Bronchial epithelial cell (primary cell): ENCODE results near the gene ST6GALNAC1. TPM values are rescaled to one million over a fixed set of nuclear protein-coding genes. Genes with fewer than 3 reads are reported as not detected.
"Not testable (repeated sequence)": the region's sequence is repeated elsewhere in the genome, so short reads cannot be mapped to it uniquely, and the experiment has no call there.

Source experiments
- DNase-seq: peaks from one replicate; pipeline ENCODE4 v3.0.0-alpha.2; 2010; ENCODE audit warnings: low read depth
- FAIRE-seq: peaks from 2 replicates; lab custom pipeline; 2011; peaks lifted over from hg19 to GRCh38; lab: Jason Lieb, UNC
- H3K27me3 ChIP-seq: 2 replicates; pipeline ENCODE4 v1.5.1; 2011; ENCODE audit warnings: low read length; ENCODE audit not compliant: control insufficient read depth, insufficient read depth
- H3K36me3 ChIP-seq: 2 replicates; pipeline ENCODE4 v1.5.1; 2011; ENCODE audit warnings: low read length; ENCODE audit not compliant: control insufficient read depth, insufficient read depth
- H3K4me3 ChIP-seq: 2 replicates; pipeline ENCODE4 v1.5.1; 2011; ENCODE audit warnings: mild to moderate bottlenecking, low read depth, low read length, control low read depth
- CTCF ChIP-seq: IDR thresholded peaks from 2 replicates; pipeline ENCODE4 v1.5.1; 2011; ENCODE audit warnings: mild to moderate bottlenecking, moderate library complexity, low read length, control low read depth, inconsistent platforms; ENCODE audit not compliant: insufficient read depth, severe bottlenecking
- total RNA-seq: library from RNA; depleted of rRNA; stranded (reverse); fragments of >200 nt; gene quantifications from 2 replicates; pipeline ENCODE4 v1.2.1, GENCODE V29; 2014

The ST6GALNAC1 gene
- total RNA-seq, 1 donor from 2014 or later = 5.0 TPM

DNA sequence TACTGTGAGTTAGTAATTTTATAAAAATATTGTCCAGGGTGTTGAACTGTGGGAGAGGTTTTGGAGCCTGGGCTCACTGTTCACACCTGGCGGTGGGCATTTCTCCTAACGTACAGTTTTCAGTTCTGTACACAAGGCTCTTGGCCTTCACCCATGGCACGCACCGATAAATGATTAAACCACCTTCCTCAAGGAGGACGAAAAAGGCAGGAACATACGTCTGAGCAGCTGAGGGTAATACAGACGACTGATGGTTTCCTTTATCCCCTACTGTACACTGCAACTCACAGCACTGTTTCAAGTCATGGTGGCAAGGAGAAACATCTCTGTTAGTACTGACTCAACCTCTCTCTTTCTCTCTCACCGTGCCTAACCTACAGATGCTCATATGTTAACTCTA is 1.4 kb upstream of the ST6GALNAC1 start:
- no peak overlapping the region for H3K4me3 ChIP-seq
- H3K27me3 ChIP-seq = no peaks in the 10 kb centered on the region
- FAIRE-seq (no peak), DNase-seq (no peak)
- H3K36me3 ChIP-seq = no peaks in the 10 kb centered on the region
- no peak for TF ChIP-seq CTCF

GRCh38 chr17:76642994-76643393 is 563 bp downstream of the ST6GALNAC1 start:
- DNase-seq = peak; percentile 67
- Histone ChIP-seq H3K36me3 (no peaks in the 10 kb centered on the region), H3K4me3 (peak overlapping the region; percentile 24), H3K27me3 (no peaks in the 10 kb centered on the region)
- TF ChIP-seq CTCF = no peak
- FAIRE-seq = no peak

DNA sequence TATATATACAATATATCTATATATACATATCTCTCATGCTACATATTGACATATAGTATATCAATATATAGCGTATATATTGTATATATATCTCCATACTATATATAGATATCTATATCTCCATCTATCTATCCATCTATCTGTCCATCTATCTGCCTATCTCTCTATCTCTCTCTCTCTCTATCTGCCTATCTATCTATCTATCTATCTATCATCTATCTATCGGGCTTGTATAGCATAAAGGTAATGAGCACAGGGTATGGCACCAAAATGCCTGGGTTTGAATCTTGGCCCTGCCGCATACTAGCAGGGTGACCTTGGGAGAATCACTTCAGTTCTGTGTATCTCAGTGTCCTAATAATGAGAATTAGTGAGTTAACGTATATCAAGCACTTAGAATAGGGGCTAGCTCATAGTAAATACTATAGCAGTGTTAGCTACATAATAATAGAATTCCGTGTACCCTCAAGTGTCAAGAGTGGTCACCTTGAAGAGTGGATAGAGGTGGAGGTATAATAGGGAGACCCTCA is 1.5 kb downstream of the ST6GALNAC1 start:
- no peak for FAIRE-seq
- peak overlapping the region; percentile 24 for H3K4me3 ChIP-seq

DNA sequence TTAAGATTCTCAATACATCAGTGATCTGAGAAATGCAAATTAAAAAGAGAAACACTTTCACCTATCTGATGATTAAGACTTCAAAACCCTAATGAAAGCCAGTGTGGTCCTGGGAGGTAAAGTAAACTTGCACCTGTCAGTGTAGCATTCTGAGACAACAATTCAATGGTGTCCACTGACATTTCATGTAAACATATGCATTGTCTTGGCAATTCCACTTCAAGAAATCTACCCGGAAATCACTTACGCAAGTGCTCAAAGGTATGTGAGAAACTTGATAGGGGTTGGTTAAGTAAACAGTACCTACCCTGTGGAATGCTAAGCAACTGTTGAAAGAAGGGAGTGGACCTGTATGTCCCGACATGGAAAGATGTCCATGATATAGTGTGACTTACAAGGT is 2.1 kb downstream of the ST6GALNAC1 start:
- Histone ChIP-seq H3K27me3 (no peaks in the 10 kb centered on the region), H3K4me3 (no peak overlapping the region), H3K36me3 (no peaks in the 10 kb centered on the region)
- DNase-seq (peak; percentile 92), FAIRE-seq (no peak)
- no peak for TF ChIP-seq CTCF

More for the DNA sequence above, 1.5 kb downstream of the ST6GALNAC1 start:
- Histone ChIP-seq H3K36me3 (no peaks in the 10 kb centered on the region), H3K27me3 (no peaks in the 10 kb centered on the region)
- TF ChIP-seq CTCF = no peak
- no peak for DNase-seq

- no peak for TF ChIP-seq CTCF
- DNase-seq (no peak), FAIRE-seq (no peak)
- H3K4me3 ChIP-seq = no peak overlapping the region
- H3K27me3 ChIP-seq = no peaks in the 10 kb centered on the region
- no peaks in the 10 kb centered on the region for H3K36me3 ChIP-seq
These were observed 2.8 kb downstream of the ST6GALNAC1 start for GRCh38 chr17:76640550-76641380.

DNA sequence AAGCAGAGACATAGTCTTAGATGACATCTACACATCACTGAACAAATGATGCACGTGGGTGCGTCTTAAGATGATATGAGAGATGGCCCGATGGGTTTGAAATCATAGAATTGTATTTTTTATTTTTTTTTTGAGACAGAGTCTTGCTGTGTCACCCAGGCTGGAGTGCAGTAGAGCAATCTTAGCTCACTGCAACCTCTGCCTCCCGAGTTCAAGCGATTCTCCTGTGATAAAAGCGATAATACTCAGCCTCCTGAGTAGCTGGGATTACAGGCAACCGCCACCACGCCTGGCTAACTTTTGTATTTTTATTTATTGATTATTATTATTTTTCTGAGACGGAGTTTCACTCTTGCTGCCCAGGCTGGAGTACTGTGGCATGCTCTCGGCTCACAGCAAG is 5.3 kb downstream of the ST6GALNAC1 start:
- Histone ChIP-seq H3K4me3 (no peak overlapping the region), H3K27me3 (no peaks in the 10 kb centered on the region), H3K36me3 (peaks cover 2% of the 10 kb centered on the region)
- no peak for FAIRE-seq
- DNase-seq = no peak
- no peak for TF ChIP-seq CTCF

- DNase-seq, H3K4me3 ChIP-seq, H3K36me3 ChIP-seq, FAIRE-seq, H3K27me3 ChIP-seq: not testable (repeated sequence)
These were observed 6.9 kb downstream of the ST6GALNAC1 start for GRCh38 chr17:76636486-76637206.
